IPS-NIHi11 (cell line): ENCODE measurements around the gene HMCN2.
"Not testable (repeated sequence)": the region's sequence is repeated elsewhere in the genome, so short reads cannot be mapped to it uniquely, and the experiment has no call there.

ENCODE experiments used
- DNase-seq: peaks from one replicate; pipeline ENCODE4 v3.0.0; 2012; ENCODE audit warnings: mixed read lengths, low spot score

Gene HMCN2

GRCh38 chr9:130264414-130265350 lies 878 bp upstream of the HMCN2 start:
- DNase-seq, result no peak

DNA sequence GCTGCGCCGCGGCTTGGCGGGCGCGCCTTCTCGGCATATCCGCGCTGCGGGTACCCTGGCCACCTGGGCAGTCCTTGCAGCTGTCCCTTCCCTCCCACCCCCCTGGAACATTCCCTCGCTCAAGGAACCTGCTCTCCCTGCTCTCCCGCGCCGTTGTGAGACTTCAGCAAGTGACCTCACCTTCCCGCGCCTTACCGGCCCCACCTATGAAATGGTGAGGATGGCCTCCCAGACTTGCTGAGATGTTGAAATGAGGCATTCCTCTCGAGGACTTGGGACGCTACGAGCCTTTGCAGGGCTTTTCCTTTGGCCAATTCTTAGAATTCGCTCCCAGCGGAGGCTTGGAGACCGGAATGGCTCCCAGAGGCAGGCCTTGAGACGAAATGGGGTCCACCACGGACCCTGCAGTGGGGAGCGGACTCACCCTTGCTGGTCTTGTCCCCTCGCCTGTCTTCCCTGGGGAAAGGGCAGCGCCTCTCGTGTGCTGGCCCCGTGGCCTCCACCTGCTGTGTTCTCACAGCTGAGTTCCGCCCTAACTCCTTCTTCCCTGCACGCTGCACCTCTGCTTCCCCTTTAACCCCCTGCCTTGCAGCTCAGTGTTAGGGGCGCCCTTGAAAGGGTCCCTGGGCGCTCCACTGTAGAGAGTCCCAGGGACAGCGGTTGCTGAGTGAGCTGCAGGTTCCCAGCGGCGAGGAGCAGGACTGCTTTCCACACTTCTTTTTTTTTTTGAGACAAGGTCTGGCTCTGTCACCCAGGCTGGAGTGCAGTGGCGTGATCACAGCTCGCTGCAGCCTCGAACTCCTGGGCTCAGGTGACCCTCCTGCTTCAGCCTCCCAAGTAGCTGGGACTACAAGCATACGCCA lies 907 bp downstream of the HMCN2 start:
- peak; percentile 64 for DNase-seq

- no peak for DNase-seq
Measured at GRCh38 chr9:130267930-130268329, 2.4 kb downstream of the HMCN2 start.

GRCh38 chr9:130268521-130269211 lies 3.1 kb downstream of the HMCN2 start:
- no peak for DNase-seq

GRCh38 chr9:130271473-130271872 lies 5.9 kb downstream of the HMCN2 start:
- no peak for DNase-seq

- no peak for DNase-seq
Measured at GRCh38 chr9:130275156-130275555, 9.6 kb downstream of the HMCN2 start.

DNA sequence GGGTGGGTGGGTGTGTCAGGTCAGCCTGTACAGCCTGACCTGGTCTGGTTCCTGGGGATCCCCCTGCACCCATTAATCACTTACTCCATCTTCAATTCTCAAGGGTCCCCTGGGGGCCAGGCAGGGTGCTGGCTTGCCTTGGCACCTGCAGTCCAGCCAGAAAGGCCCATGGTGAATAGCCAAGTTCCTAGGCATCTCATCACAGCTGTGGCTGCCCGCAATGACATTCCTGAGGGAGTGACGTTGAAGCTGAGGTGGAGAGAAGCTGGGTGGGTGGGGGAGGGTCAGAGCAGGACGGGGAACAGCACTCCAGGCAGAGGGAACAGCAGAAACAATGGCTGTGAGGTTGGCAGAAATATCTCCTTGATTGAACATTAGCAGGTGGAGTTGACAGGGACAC lies 10.6 kb downstream of the HMCN2 start:
- no peak for DNase-seq

DNA sequence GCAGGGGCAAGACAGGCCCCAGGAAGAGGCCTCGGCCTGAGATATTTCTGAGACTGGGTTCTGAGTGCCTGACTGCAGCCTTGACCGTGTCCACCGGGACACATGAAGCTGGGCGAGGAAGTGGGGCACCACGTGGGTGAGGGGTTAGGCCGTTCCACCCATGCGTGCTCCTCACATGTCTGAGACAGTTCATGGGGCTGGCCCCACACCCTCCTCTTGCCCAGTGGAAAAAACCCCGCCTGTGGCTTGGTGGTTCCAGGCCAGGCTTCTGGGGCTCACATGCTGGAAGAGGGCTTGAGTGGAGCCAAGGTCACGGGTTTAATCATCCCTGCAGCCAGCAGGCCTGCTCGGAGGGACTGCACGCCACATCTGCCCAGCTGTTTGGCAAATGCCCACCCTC lies 11.4 kb downstream of the HMCN2 start:
- no peak for DNase-seq

DNA sequence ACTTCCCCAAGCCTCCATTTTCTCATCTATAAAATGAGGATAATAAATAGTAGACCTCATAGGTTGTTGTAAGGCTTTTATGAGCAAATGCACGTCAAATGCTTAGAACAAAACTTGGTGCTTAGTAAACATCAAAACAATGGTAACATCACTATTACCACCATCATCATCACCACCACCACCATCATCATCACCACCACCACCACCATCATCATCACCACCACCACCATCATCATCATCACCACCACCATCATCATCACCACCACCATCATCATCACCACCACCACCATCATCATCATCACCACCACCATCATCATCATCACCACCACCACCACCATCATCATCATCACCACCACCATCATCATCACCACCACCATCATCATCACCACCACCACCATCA lies 12.0 kb downstream of the HMCN2 start:
- not testable (repeated sequence) for DNase-seq

- DNase-seq, result no peak
Measured at GRCh38 chr9:130283539-130284248, 18.1 kb downstream of the HMCN2 start.

GRCh38 chr9:130284249-130284625 lies 18.7 kb downstream of the HMCN2 start:
- DNase-seq, result no peak

GRCh38 chr9:130284690-130285089 lies 19.1 kb downstream of the HMCN2 start:
- DNase-seq, result no peak

DNA sequence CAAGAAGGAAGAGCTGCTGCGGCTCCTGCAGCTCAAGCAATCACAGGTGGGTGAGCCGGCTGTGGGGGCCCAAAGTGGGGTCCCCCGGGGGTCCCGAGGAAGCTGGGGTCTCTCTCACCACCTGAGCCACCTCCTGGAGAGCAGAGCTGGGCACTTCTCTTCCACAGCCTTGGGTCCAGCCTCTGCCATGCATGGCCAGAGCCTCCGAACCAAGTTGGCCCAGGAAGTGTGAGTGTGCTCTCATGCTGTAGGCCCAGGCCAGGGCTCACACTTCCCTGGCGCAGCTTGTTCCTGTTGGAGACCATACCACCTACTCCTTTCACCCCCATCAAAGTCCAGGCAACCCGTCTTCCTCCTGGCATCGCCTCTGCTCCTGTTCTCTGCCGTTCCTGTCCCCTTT lies 19.7 kb downstream of the HMCN2 start:
- no peak for DNase-seq

DNA sequence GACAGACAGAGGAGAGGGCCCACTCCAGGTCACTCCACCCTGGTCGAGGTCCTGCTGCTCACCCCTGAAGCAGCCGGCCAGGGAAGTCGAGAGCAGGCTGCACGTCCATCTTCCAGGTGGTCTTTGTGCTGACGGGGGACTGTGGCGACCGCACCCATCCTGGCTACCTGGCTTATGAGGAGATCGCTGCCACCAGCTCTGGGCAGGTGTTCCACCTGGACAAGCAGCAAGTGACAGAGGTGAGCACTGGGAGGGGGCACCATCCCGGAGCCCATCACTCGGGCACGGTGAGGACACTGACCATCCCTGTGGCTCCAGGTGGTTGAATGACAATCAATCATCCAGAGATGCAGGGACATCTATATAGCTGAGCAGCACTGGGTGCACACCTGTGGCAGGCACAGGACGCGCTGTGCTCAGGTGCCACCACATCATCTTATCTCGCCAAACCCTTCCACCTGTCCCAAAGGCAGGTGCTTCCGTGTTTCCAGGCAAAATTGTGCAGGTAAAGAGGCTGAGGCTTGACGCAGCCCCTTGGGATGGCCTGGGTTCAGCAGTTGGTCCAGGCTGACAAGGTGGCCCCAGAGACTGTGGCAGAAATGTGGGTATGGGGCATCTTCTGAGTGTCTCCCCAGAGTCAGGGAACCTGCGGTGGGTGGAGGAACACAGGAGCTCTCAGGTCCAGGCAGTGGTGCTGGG lies 20.7 kb downstream of the HMCN2 start:
- no peak for DNase-seq

DNA sequence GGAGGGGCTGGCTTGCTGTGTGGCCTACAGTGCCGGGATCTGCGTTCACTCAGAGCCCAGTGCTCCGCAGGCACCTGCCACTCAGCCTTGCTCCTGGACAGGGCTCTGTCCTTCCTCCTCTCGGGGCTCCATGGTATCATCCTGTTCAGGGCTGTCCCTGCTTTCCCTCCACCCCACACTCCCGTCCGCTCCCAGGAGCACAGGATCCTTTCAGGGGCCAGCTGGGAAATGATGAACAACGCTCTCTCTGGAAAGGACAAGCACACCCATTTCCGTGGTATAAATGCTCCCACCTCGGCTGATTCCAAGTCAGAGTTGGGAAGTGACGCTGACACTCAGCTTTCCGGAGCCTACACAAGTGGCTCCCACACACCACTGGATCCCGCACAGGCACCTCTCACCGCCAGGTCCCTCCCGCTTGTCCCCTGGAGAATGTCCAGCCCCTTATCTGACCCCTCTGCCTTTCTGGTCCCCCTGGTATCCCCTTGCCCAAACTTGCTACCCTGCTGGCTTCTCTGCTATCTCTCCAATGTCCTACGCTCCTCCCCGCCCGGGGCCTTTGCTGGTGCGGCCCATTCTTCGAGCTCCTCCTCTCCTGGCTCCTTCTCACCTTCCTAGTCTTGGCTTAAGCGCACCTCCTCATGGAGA lies 21.3 kb downstream of the HMCN2 start:
- no peak for DNase-seq

GRCh38 chr9:130287736-130288135 lies 22.2 kb downstream of the HMCN2 start:
- no peak for DNase-seq

DNA sequence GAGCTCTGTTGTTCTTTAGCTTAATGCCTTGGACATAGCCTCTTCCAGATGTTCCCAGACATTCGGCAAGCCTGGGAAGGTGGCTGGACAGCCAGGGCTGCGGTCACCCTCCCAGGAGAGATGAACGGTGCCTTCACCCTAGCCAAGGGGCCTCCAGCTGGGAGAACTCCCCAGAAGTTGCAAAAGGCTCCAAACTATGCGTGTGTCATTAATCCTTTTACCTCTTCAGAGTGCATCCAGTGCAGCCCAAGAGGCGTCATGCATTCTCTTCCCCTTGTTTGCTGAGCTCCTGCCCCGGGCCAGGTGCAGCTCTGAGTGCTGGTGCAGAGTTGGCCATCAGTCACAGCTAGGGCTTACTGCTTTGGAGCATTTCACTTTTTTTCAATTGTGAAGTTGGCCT lies 22.8 kb downstream of the HMCN2 start:
- no peak for DNase-seq

DNA sequence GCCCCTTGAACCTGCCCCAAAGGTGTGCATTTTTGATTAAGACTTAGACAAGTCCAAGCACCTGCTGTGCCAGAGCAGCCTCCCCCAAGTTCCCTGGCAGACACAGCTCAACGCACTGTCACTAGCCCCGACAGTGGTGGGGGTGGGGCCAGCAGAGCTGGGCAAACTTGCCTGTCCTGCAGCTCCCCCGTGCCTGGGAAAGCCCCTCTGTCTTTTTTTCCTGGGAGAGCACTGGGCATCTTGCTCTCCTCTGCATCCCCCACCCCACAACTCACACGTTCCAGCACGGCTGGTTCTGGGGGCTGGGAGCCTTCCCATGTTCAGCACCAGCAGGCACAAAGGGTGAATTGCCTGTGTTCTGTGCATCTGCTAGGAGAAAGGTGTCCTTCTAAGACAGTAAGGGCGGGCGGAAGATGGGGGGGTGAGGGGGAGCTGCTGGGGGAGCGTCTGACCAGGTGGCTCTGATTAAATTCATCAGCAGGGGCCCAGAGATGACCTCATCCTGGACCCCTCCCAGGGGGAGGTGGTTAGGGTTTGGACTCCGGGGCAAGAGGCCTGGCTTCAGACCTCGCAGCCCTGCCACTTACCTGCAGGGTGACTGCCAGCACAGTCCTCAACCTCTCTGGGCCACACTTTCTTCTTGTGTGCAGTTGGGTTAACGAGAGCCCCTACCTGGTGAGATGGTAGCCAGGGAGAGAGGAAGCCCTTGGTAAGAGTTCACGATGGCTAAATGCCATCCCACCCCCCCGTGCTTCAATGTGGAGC lies 23.5 kb downstream of the HMCN2 start:
- no peak for DNase-seq

GRCh38 chr9:130289711-130290241 lies 24.2 kb downstream of the HMCN2 start:
- no peak for DNase-seq
